Measurements from ENCODE around the gene GNE. TPM values are rescaled to one million over a fixed set of nuclear protein-coding genes. Genes with fewer than 3 reads are reported as not detected.

Gene GNE
- polyA plus RNA-seq, 3 donors: 4.1 to 5.0 (median 4.5) TPM

DNA sequence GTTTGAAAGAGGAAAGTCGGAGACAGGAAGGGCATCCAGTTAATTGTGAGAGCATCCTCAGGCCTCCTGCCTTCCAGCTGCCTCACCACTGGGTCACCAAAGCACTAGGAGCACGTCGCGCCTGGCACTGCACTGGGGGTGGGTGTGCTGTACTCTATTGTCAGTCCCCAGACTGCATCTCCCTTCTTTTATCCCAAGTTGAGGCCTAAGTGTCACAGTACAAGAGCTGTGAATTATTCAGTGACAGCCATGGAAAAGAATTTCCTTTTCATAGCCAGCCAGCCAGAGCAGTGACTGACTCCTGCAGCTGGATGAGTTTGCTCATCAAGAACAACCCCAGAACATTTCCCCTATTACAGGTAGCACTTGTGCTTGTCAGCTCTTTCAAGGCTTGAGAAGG lies 51.2 kb downstream of the GNE start:
- no peak overlapping the region for H3K4me3 Mint-ChIP-seq
- Histone ChIP-seq H3K36me3 (replicated peaks in 1 of 2; ENCODE audit: control insufficient read depth in 1 of 2, insufficient read depth in 2 of 2, low read length in 2 of 2) (peaks cover 95 to 100% of the 10 kb centered on the region in 2 donors), H3K4me2 (replicated peaks; ENCODE audit: extremely low read depth, low read length, poor library complexity, severe bottlenecking) (no peak overlapping the region), H3K9me3 (replicated peaks in 1 of 2; ENCODE audit: control insufficient read depth in 1 of 2, insufficient read depth in 1 of 2, low read length in 2 of 2) (no peaks in the 10 kb centered on the region), H3K4me1 (ENCODE audit: control insufficient read depth in 1 of 2, insufficient read depth in 2 of 2, low read length in 2 of 2) (no peaks in the 10 kb centered on the region), H3K79me2 (ENCODE audit: insufficient read depth, low read length) (peaks cover 87% of the 10 kb centered on the region), H3K27me3 (ENCODE audit: control insufficient read depth in 2 of 2, insufficient read depth in 2 of 2, low read length in 2 of 2) (no peaks in the 10 kb centered on the region), H3K9ac (ENCODE audit: insufficient read depth, low read length, poor library complexity, severe bottlenecking) (no peak overlapping the region), H2AFZ (ENCODE audit: insufficient read depth, low read depth, low read length, poor library complexity, severe bottlenecking) (no peak overlapping the region), H3K27ac (ENCODE audit: low read depth in 1 of 2, low read length in 2 of 2) (no peak overlapping the region), H3K4me3 (replicated peaks in 1 of 3; ENCODE audit: low read depth in 2 of 3, low read length in 3 of 3) (no peak overlapping the region), H4K20me1 (ENCODE audit: insufficient read depth, low read length) (peaks cover 100% of the 10 kb centered on the region)
- H3K36me3 Mint-ChIP-seq: peaks cover 98 to 100% of the 10 kb centered on the region in 2 donors
- intact Hi-C loops (cut with micrococcal nuclease): no loop called here
- no peaks in the 10 kb centered on the region for H3K9me3 Mint-ChIP-seq
- TF ChIP-seq, protein P1, sequence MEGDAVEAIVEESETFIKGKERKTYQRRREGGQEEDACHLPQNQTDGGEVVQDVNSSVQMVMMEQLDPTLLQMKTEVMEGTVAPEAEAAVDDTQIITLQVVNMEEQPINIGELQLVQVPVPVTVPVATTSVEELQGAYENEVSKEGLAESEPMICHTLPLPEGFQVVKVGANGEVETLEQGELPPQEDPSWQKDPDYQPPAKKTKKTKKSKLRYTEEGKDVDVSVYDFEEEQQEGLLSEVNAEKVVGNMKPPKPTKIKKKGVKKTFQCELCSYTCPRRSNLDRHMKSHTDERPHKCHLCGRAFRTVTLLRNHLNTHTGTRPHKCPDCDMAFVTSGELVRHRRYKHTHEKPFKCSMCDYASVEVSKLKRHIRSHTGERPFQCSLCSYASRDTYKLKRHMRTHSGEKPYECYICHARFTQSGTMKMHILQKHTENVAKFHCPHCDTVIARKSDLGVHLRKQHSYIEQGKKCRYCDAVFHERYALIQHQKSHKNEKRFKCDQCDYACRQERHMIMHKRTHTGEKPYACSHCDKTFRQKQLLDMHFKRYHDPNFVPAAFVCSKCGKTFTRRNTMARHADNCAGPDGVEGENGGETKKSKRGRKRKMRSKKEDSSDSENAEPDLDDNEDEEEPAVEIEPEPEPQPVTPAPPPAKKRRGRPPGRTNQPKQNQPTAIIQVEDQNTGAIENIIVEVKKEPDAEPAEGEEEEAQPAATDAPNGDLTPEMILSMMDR (IDR thresholded peaks at IDR 0.05): no peak
- WGBS (ENCODE audit: insufficient coverage): 100% methylated on average over 1 of the region's 4 CpGs
- DNase-seq: no peak
- no peaks in the 10 kb centered on the region for H3K27me3 Mint-ChIP-seq (ENCODE audit: low read depth in 3 of 3)
- peak overlapping the region in 2 of 7 donors; percentile 6 to 46 for H3K27ac Mint-ChIP-seq
- peaks cover 1% of the 10 kb centered on the region for H3K4me1 Mint-ChIP-seq

DNA sequence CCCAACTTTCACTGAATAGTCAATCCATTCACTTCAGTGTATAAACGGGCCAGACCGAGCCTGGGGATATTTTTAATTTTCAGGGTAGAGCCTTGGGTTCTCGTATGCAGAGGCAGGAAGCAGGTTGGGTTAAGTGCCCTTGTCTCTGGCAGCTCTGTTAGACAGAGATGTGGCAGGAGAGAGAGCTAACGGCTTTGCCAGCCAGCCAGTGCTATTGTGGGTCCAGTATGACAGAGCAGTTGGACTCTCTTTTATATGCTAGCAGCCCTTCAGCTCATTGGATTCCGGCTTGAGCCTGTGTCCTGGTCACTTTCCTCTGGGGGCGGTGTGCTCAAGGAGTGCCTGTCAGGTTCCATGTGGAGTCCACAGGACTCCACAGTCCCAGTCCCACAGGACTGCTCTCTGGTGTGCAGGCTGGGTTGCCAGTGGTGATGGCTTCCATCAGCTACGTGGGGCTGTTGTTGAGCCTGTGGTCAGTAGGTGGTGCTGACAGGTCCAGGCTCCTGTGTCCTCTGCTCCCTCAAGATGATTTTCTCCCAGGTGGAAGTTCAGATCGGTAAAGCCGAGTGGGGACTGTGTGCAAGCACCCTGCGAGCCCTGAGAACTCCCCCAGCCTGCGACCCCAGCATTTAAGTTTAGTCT lies 53.2 kb downstream of the GNE start:
- TF ChIP-seq, protein P1 (IDR thresholded peaks at IDR 0.05): no peak
- Mint-ChIP-seq H3K36me3 (peaks cover 96 to 97% of the 10 kb centered on the region in 2 donors), H3K27me3 (ENCODE audit: low read depth in 3 of 3) (no peaks in the 10 kb centered on the region), H3K27ac (peak overlapping the region in 2 of 7 donors; percentile 64 to 74), H3K9me3 (no peaks in the 10 kb centered on the region), H3K4me3 (no peak overlapping the region), H3K4me1 (peaks cover 1% of the 10 kb centered on the region)
- Histone ChIP-seq H3K27me3 (ENCODE audit: control insufficient read depth in 2 of 2, insufficient read depth in 2 of 2, low read length in 2 of 2) (no peaks in the 10 kb centered on the region), H3K36me3 (replicated peaks in 1 of 2; ENCODE audit: control insufficient read depth in 1 of 2, insufficient read depth in 2 of 2, low read length in 2 of 2) (peaks cover 95 to 100% of the 10 kb centered on the region in 2 donors), H2AFZ (ENCODE audit: insufficient read depth, low read depth, low read length, poor library complexity, severe bottlenecking) (no peak overlapping the region), H3K4me3 (replicated peaks in 1 of 3; ENCODE audit: low read depth in 2 of 3, low read length in 3 of 3) (no peak overlapping the region), H3K9me3 (replicated peaks in 1 of 2; ENCODE audit: control insufficient read depth in 1 of 2, insufficient read depth in 1 of 2, low read length in 2 of 2) (no peaks in the 10 kb centered on the region), H3K4me1 (ENCODE audit: control insufficient read depth in 1 of 2, insufficient read depth in 2 of 2, low read length in 2 of 2) (no peaks in the 10 kb centered on the region), H4K20me1 (ENCODE audit: insufficient read depth, low read length) (peaks cover 99% of the 10 kb centered on the region), H3K27ac (ENCODE audit: low read depth in 1 of 2, low read length in 2 of 2) (no peak overlapping the region), H3K79me2 (ENCODE audit: insufficient read depth, low read length) (peaks cover 85% of the 10 kb centered on the region), H3K9ac (ENCODE audit: insufficient read depth, low read length, poor library complexity, severe bottlenecking) (no peak overlapping the region), H3K4me2 (replicated peaks; ENCODE audit: extremely low read depth, low read length, poor library complexity, severe bottlenecking) (no peak overlapping the region)
- intact Hi-C loops (cut with micrococcal nuclease): no loop called here
- WGBS (ENCODE audit: insufficient coverage): 80% methylated on average over 9 of the region's 11 CpGs
- no peak for DNase-seq

All from CD14-positive monocyte (primary cell).